GM18508 (cell line): Measurements from ENCODE around the gene LRRC8D.

ENCODE experiments used
- ATAC-seq: cut with Tn5 transposase; IDR thresholded peaks from one replicate; pipeline ENCODE4 v1.9.1; 2021; ENCODE audit warnings: moderate number of reproducible peaks; ENCODE audit not compliant: insufficient read depth, unreplicated experiment

LRRC8D gene

GRCh38 chr1:89865498-89866382 is 44.9 kb downstream of the LRRC8D start:
- ATAC-seq, result no peak

DNA sequence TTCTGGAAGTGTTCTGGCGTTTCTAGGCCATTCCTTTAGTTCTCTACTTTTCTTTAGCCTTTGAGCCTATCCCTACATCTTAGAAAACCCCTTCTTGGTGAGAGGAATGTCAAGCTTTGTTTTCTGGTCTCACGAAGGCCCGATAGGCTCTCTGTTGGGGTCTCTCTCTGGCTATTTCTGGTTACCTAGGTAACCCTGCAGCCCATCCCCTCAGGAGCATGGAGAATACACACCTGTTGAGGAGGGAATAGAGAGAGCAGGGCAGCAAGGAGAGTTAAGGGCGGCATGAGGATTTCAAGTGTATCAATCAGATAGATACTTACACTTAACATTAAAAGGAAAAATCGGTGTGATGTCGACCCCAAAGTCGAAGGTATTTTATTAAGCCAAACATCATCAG is 45.7 kb downstream of the LRRC8D start:
- ATAC-seq, result no peak

GRCh38 chr1:89870998-89871397 is 50.2 kb downstream of the LRRC8D start:
- ATAC-seq, result no peak

GRCh38 chr1:89871768-89872473 is 51.1 kb downstream of the LRRC8D start:
- ATAC-seq, result no peak

DNA sequence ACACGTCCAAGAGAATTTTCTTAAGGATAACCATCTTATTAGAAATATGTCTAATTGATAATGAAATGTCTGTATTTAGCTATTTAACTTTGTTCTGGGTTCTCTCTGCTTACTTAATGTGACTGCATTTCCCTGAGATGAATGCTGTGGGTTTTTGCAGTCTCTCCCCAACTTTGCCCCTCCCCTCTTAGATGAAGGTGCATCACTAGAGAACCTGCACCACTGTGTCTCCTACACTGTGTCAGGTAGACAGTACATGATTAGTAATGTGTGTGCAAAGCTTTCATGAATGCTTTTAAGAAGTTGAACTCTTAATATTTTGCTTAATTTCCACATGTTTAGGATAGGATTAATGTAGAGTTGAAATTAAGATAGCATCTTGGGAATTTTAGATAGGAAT is 51.7 kb downstream of the LRRC8D start:
- ATAC-seq, result no peak

GRCh38 chr1:89873288-89873687 is 52.5 kb downstream of the LRRC8D start:
- no peak for ATAC-seq

GRCh38 chr1:89873770-89874169 is 52.9 kb downstream of the LRRC8D start:
- no peak for ATAC-seq

- no peak for ATAC-seq
These were observed 55.6 kb downstream of the LRRC8D start for GRCh38 chr1:89876463-89876862.

DNA sequence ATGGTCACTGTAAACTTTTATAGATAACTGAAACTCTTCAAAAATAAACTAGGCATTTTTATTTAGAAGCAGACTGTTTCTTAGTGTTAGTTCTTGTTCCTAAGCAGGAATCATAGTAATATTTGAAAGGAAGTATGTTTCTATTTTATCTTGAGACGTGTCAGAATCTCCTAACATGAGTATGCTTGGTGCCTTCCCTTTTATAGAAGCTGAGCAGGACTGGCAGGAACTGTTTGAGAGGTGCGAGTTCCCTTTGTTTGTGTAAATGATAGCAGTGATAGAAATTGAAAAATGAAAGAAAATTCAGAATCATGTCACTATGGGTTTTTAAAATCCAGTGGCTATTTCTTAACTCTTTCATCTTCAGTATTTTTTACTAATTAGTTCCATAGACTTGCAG is 56.9 kb downstream of the LRRC8D start:
- no peak for ATAC-seq

DNA sequence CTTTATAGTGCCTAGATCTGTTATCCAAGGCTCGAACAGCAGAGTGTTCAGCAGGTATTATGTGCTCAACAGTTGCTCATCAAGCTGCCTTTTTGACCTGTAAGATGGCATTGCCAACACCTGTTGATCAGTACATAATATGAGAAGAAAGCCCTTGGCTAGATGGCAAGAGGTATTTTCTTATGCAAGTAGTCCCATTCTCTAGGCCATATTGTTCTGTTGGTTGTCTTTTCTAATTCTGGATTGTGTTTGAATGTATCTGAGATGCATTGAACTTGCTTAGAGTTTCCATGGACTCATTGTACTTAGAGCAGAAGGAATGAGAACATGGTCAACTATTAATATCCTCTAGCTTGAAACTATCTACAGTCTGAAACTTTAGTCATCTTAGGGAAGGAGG is 57.4 kb downstream of the LRRC8D start:
- ATAC-seq, result no peak

- ATAC-seq, result no peak
These were observed 59.8 kb downstream of the LRRC8D start for GRCh38 chr1:89880679-89881078.

DNA sequence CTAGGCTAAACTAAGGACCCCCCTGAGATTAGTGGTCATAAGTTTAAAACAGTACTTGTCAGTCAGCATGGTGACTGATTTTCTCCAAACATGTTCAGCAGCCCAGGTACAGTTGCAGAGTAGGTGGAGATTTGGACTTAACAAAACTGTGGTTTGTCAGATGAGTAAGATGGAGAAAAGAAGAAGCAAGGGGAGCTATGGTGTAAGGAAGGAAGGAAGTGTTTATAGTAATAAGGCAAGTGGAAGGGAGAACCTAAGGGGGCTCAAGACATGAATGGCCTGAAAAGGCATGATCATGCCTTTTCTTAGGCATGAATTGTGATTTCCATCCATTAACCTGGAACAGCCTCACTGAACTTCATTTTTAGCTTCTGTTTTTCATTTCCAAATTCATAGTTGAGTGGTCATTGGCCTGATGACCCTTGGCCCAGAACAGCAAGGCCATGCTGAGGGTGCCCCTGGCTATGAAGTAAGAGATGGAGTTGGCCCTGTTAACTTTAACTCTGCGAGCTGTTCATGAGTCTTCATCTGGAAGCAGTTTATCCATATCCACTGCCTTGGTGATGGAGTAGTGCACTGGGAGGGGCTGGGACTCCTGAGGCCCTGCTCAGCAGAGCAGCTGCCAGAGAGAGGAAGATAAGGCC is 60.7 kb downstream of the LRRC8D start:
- ATAC-seq, result no peak

- ATAC-seq, result no peak
These were observed 61.7 kb downstream of the LRRC8D start for GRCh38 chr1:89882348-89883029.

GRCh38 chr1:89883030-89883379 is 62.2 kb downstream of the LRRC8D start:
- no peak for ATAC-seq

DNA sequence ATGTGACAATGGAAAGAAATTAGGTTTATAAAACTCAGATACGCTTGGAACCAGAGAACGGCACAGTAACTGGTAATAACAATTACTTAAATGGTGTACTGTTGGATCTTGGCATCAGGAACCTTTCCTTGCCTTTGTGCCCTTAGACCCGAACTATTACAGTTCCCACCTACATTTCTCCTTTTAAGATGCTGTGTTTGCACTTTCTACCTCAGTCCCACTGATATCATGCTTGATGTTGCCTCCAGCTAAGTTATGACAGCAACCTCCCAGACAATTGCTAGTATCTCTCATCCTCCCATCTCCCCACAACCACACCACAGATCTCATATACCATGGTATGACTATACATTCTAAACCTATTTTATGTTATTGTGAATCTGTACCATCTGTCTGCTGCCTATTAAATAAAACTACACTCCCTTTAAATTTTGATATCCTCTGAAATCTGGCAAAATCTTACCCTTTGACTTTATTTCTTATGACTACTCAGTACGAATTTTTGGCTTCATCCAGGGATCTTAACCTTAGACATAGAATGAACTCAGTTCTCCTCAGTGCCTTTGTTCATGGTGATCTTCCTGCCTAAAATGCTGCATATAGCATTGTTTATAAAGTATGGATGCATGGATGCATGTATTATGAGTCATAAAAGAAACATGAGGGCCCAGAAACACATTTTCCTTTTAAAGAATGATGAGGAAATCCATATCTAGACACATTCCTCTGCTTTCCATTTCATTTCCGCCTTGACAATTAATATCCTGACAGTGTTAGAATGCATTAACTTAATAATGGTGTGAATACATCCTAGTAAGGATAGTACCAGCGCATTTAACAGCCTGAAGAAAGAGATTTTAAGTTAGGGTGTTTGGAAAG is 64.1 kb downstream of the LRRC8D start:
- ATAC-seq, result no peak

GRCh38 chr1:89887270-89887669 is 66.4 kb downstream of the LRRC8D start:
- ATAC-seq, result no peak

DNA sequence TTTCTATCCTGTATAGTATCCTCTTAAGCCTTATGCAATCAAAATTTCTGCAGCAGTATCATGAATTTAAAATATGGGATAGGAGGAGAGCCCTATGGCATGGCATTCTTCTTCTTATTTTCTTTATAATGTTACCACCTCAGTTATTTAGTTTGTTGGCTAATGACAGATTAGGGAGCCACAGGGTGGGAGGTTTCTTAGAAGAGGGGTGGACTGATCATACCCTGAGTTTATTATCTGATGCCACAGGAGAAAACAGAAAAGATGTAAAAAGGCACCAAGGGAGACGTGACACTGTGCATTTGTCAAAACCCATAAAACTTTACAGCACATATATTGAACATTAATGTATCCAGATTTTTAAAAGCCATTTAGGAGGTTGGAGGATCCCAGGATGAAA is 66.9 kb downstream of the LRRC8D start:
- ATAC-seq, result no peak

- ATAC-seq, result no peak
These were observed 67.9 kb downstream of the LRRC8D start for GRCh38 chr1:89888480-89889322.

DNA sequence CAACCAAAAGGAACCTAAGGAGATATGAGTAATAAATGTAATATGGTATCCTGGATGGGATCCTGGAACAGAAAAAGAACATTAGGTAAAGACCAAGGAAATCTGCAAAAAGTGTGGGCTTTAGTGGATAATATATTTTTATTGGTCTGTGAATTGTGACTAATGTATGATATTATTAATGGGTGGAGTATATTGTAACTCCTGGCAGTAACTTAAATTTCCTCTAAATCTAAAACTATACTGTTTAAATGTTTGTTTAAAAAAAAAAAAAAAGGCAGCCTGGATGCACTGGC is 68.4 kb downstream of the LRRC8D start:
- ATAC-seq, result no peak
